GM12864 (cell line): ENCODE results near the gene UTP25.

Source experiments
- DNase-seq: peaks from one replicate; pipeline ENCODE4 v3.0.0-alpha.2; 2011; ENCODE audit warnings: low read depth
- H3K4me3 ChIP-seq: 2 replicates; pipeline ENCODE4 v1.5.1; 2011; ENCODE audit warnings: mild to moderate bottlenecking, low read depth, low read length, control low read depth
- CTCF ChIP-seq: IDR thresholded peaks from 2 replicates; pipeline ENCODE4 v1.5.1; 2011; ENCODE audit warnings: low read depth, mild to moderate bottlenecking, moderate library complexity, low read length, control low read depth, inconsistent platforms; ENCODE audit errors: missing control alignments

Gene UTP25

GRCh38 chr1:209879539-209879938, 51.8 kb downstream of the UTP25 start:
- no peak overlapping the region for H3K4me3 ChIP-seq
- TF ChIP-seq CTCF = no peak
- DNase-seq = no peak

GRCh38 chr1:209880031-209880430, 52.3 kb downstream of the UTP25 start:
- no peak overlapping the region for H3K4me3 ChIP-seq
- no peak for TF ChIP-seq CTCF
- no peak for DNase-seq

GRCh38 chr1:209881619-209882018, 53.8 kb downstream of the UTP25 start:
- no peak for DNase-seq
- TF ChIP-seq CTCF = no peak

GRCh38 chr1:209882286-209882685, 54.5 kb downstream of the UTP25 start:
- H3K4me3 ChIP-seq = no peak overlapping the region
- TF ChIP-seq CTCF = no peak
- DNase-seq = no peak

More at GRCh38 chr1:209881619-209882018, 53.8 kb downstream of the UTP25 start:
- H3K4me3 ChIP-seq = no peak overlapping the region

- H3K4me3 ChIP-seq = no peak overlapping the region
- no peak for TF ChIP-seq CTCF
- no peak for DNase-seq
Measured at GRCh38 chr1:209882942-209883340, 55.2 kb downstream of the UTP25 start.

- no peak for TF ChIP-seq CTCF
- DNase-seq = no peak
- H3K4me3 ChIP-seq = no peak overlapping the region
Measured at GRCh38 chr1:209883341-209883971, 55.7 kb downstream of the UTP25 start.

GRCh38 chr1:209884249-209884648, 56.5 kb downstream of the UTP25 start:
- no peak overlapping the region for H3K4me3 ChIP-seq
- TF ChIP-seq CTCF = no peak
- DNase-seq = no peak
